SK-N-SH (cell line): ENCODE data around the gene ARHGAP4. TPM values are rescaled to one million over a fixed set of nuclear protein-coding genes. Genes with fewer than 3 reads are reported as not detected.

Experiments
- CTCF ChIA-PET: fragments of 300-600, 350-600 bp; formaldehyde crosslinking; extraction: SDS; loops from one replicate; lab custom pipeline; 2021; lab: Yijun Ruan, JAX
- POLR2A ChIA-PET: fragments of 350-600 bp; sonication (Branson Sonifier 250); formaldehyde crosslinking; extraction: SDS; loops from one replicate; lab custom pipeline; 2020; ENCODE audit warnings: antibody characterized with exemption, inconsistent platforms; lab: Yijun Ruan, JAX
- DNase-seq: peaks from one replicate; pipeline ENCODE4 v3.0.0; 2012
- H2AFZ ChIP-seq: fragments of 200-600 bp; sonication (generic); 2 replicates; pipeline ENCODE4 v1.8.1; 2016; ENCODE audit warnings: antibody characterized with exemption, mild to moderate bottlenecking, low read depth
- H3F3A ChIP-seq: fragments of 200-600 bp; sonication (generic); replicated peaks from 2 replicates; pipeline ENCODE3; 2016; ENCODE audit warnings: antibody characterized with exemption, mild to moderate bottlenecking; ENCODE audit not compliant: insufficient read depth
- H3K27ac ChIP-seq, 2 experiments: fragments of 200-500 bp in 1 of 2; fragments of 200-600 bp in 1 of 2; sonication (Bioruptor generic) in 1 of 2; sonication (generic), shearing (Covaris generic) in 1 of 2; 2 replicates each; pipeline versions ENCODE4 v1.5.1 to v1.6.1; 2014 to 2016; ENCODE audit warnings: low read depth in 2 of 2, inconsistent platforms in 1 of 2, low read length in 1 of 2, mild to moderate bottlenecking in 1 of 2, mixed read lengths in 1 of 2
- H3K27me3 ChIP-seq: fragments of 200-600 bp; sonication (generic), shearing (Covaris generic); 2 replicates; pipeline ENCODE4 v1.6.1; 2016; ENCODE audit warnings: mixed run types; ENCODE audit not compliant: insufficient read depth
- H3K36me3 ChIP-seq, 2 experiments: fragments of 200-500 bp in 1 of 2; fragments of 200-600 bp in 1 of 2; sonication (Bioruptor generic) in 1 of 2; sonication (generic) in 1 of 2; replicated peaks in 1 of 2; 2 replicates each; pipeline versions ENCODE3 to v1.5.1; 2014 to 2016; ENCODE audit warnings: low read length in 1 of 2, mild to moderate bottlenecking in 1 of 2; ENCODE audit not compliant: insufficient read depth in 2 of 2, control insufficient read depth in 1 of 2
- H3K4me1 ChIP-seq, 2 experiments: fragments of 200-500 bp in 1 of 2; fragments of 200-600 bp in 1 of 2; sonication (Bioruptor generic) in 1 of 2; sonication (generic), shearing (Covaris generic) in 1 of 2; 2 replicates each; pipeline versions ENCODE4 v1.5.1 to v1.6.1; 2014 to 2016; ENCODE audit warnings: low read depth in 1 of 2, low read length in 1 of 2, mixed run types in 1 of 2; ENCODE audit not compliant: insufficient read depth in 2 of 2, control insufficient read depth in 1 of 2
- H3K4me2 ChIP-seq: fragments of 200-600 bp; sonication (generic), shearing (Covaris generic); 2 replicates; pipeline ENCODE4 v1.6.1; 2017; ENCODE audit warnings: mixed run types
- H3K4me3 ChIP-seq, 2 experiments: fragments of 200-500 bp in 1 of 2; fragments of 200-600 bp in 1 of 2; sonication (Bioruptor generic) in 1 of 2; sonication (generic), shearing (Covaris generic) in 1 of 2; 2 replicates each; pipeline versions ENCODE4 v1.5.1 to v1.8.1; 2014 to 2016; ENCODE audit warnings: low read depth in 2 of 2, inconsistent platforms in 1 of 2, low read length in 1 of 2, mild to moderate bottlenecking in 1 of 2, mixed read lengths in 1 of 2, moderate library complexity in 1 of 2
- H3K79me2 ChIP-seq: fragments of 200-600 bp; sonication (generic); 2 replicates; pipeline ENCODE4 v1.8.1; 2017; ENCODE audit warnings: mild to moderate bottlenecking; ENCODE audit not compliant: insufficient read depth
- H3K9ac ChIP-seq: fragments of 200-600 bp; sonication (generic); 2 replicates; pipeline ENCODE4 v1.6.1; 2017; ENCODE audit warnings: mixed run types
- H3K9me2 ChIP-seq: fragments of 200-600 bp; sonication (generic); 2 replicates; pipeline ENCODE4 v1.6.1; 2017; ENCODE audit warnings: mixed run types
- H3K9me3 ChIP-seq: fragments of 200-600 bp; sonication (generic); 2 replicates; pipeline ENCODE4 v1.6.1; 2017; ENCODE audit warnings: mixed run types, mild to moderate bottlenecking, moderate library complexity
- H4K20me1 ChIP-seq: fragments of 200-600 bp; sonication (generic); 2 replicates; pipeline ENCODE4 v1.6.1; 2017; ENCODE audit warnings: mild to moderate bottlenecking, mixed run types; ENCODE audit not compliant: insufficient read depth
- GATA2 ChIP-seq: sonication (generic); formaldehyde crosslinking; IDR thresholded peaks from 2 replicates; pipeline ENCODE4 v1.5.0; 2020; ENCODE audit warnings: mild to moderate bottlenecking, missing genetic modification reagents
- MXI1 ChIP-seq: IDR thresholded peaks from 2 replicates; pipeline ENCODE4 v1.6.1; 2012; ENCODE audit warnings: mild to moderate bottlenecking, low read depth, low read length, improper control_type of control experiment
- NFIC ChIP-seq: IDR thresholded peaks from 2 replicates; pipeline ENCODE4 v1.4.0; 2012; ENCODE audit warnings: borderline replicate concordance
- POLR2AphosphoS5 ChIP-seq: IDR thresholded peaks from 2 replicates; pipeline ENCODE4 v1.6.1; 2012; ENCODE audit warnings: low read depth, low read length
- RCOR1 ChIP-seq: fragments of 150-350 bp; IDR thresholded peaks from 2 replicates; pipeline ENCODE4 v1.6.1; 2017; ENCODE audit warnings: antibody characterized with exemption, low read length
- SIN3A ChIP-seq: IDR thresholded peaks from 2 replicates; pipeline ENCODE4 v1.6.1; 2012; ENCODE audit warnings: low read depth, mild to moderate bottlenecking, low read length, moderate library complexity, borderline replicate concordance
- TCF12 ChIP-seq: IDR thresholded peaks from 2 replicates; pipeline ENCODE4 v1.4.0; 2012
- TEAD4 ChIP-seq: IDR thresholded peaks from 2 replicates; pipeline ENCODE4 v1.4.0; 2012; ENCODE audit warnings: mild to moderate bottlenecking, borderline replicate concordance; ENCODE audit not compliant: insufficient read depth
- YY1 ChIP-seq: IDR thresholded peaks from 2 replicates; pipeline ENCODE4 v1.4.0; 2012; ENCODE audit warnings: low read depth, mild to moderate bottlenecking
- WGBS: methylation state at CpG from one replicate; pipeline ENCODE4 v1.1.6; 2017; ENCODE audit warnings: low lambda C conversion rate; 5-methylcytosine and 5-hydroxymethylcytosine counted together
- polyA plus RNA-seq, 3 experiments: library from polyadenylated mRNA; depleted of rRNA; stranded (reverse); fragments of >200 nt; gene quantifications; 2 replicates each; pipeline ENCODE4 v1.2.3, GENCODE V29; 2012
- TF ChIP-seq, protein P1 (sequence below): fragments of 200-600 bp; sonication (generic); IDR thresholded peaks from 2 replicates; pipeline ENCODE4 v1.6.1; 2017; ENCODE audit warnings: antibody characterized with exemption, mild to moderate bottlenecking, moderate library complexity
- TF ChIP-seq, protein P2 (sequence below): IDR thresholded peaks from 2 replicates; pipeline ENCODE4 v1.4.0; 2012; ENCODE audit warnings: low read depth
- TF ChIP-seq, protein P3 (sequence below): IDR thresholded peaks from 2 replicates; pipeline ENCODE4; 2012
- TF ChIP-seq, protein P4 (sequence below): IDR thresholded peaks from 2 replicates; pipeline ENCODE4 v1.6.1; 2012; ENCODE audit warnings: mild to moderate bottlenecking, low read depth, low read length, moderate library complexity

Gene ARHGAP4
- polyA plus RNA-seq, 1 of the 3 experiments (the other 2 are of a cell fraction): 1.6 TPM

DNA sequence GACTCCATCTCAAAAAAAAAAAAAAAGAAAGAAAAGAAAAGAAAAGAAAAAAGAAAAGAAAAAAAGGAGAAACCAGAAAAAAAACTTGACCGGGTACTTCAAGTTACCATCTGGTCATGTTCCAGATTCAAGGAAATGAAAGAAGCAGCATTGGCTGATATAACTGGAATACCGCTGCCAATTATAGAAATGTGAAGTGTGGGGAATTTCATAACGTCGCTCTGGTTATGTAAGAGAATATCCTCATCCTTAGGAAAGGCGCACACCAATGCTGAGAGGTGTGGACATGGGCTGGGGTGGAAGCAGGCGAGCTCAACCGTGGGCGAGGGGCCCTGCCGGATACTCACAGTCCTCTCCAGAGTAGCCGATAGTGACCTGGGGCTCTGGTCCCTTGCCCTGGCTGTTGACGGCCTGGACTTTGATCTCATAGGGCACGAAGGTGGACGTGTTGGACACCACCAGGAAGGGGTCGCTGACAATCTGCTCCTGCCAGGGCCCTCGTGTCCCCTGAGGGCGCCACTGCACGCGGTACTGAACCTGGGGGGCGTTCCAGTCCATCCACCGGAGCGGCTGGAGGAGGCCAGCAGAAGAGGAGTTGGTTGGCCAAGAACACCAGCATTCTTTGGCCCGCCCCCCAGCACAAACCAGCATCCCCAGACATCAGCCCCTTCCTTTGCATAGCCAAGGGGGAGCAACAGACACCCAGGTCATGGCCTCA, 59.6 kb downstream of the ARHGAP4 start:
- Histone ChIP-seq H3K36me3 (no peaks in the 10 kb centered on the region), H3K9me3 (no peaks in the 10 kb centered on the region), H3K4me3 (no peak overlapping the region), H3F3A (no peaks in the 10 kb centered on the region), H3K27ac (no peak overlapping the region), H3K79me2 (no peaks in the 10 kb centered on the region), H3K4me2 (no peak overlapping the region), H4K20me1 (no peaks in the 10 kb centered on the region), H3K27me3 (no peaks in the 10 kb centered on the region), H2AFZ (no peak overlapping the region), H3K4me1 (peaks cover 0 to 4% of the 10 kb centered on the region in 2 experiments; a peak in 1 of 4 replicates), H3K9ac (no peak overlapping the region), H3K9me2 (no peaks in the 10 kb centered on the region)
- WGBS: 71% methylated on average over 11 of the region's 22 CpGs
- no peak for DNase-seq
- POLR2A ChIA-PET: no interaction called here
- CTCF ChIA-PET: interaction anchor here (0.7 kb wide), 1 partner anchor 58 kb away, joined by 3 read pairs; no protein-coding TSS in a partner anchor
- TF ChIP-seq YY1 (no peak), MXI1 (no peak), GATA2 (CRISPR knock-in tag) (no peak), POLR2AphosphoS5 (no peak), NFIC (no peak), SIN3A (no peak), TEAD4 (no peak), RCOR1 (no peak), TCF12 (no peak)
- TF ChIP-seq, protein P1, sequence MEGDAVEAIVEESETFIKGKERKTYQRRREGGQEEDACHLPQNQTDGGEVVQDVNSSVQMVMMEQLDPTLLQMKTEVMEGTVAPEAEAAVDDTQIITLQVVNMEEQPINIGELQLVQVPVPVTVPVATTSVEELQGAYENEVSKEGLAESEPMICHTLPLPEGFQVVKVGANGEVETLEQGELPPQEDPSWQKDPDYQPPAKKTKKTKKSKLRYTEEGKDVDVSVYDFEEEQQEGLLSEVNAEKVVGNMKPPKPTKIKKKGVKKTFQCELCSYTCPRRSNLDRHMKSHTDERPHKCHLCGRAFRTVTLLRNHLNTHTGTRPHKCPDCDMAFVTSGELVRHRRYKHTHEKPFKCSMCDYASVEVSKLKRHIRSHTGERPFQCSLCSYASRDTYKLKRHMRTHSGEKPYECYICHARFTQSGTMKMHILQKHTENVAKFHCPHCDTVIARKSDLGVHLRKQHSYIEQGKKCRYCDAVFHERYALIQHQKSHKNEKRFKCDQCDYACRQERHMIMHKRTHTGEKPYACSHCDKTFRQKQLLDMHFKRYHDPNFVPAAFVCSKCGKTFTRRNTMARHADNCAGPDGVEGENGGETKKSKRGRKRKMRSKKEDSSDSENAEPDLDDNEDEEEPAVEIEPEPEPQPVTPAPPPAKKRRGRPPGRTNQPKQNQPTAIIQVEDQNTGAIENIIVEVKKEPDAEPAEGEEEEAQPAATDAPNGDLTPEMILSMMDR: no peak
- TF ChIP-seq, protein P2, sequence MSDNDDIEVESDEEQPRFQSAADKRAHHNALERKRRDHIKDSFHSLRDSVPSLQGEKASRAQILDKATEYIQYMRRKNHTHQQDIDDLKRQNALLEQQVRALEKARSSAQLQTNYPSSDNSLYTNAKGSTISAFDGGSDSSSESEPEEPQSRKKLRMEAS: no peak
- TF ChIP-seq, protein P3, sequence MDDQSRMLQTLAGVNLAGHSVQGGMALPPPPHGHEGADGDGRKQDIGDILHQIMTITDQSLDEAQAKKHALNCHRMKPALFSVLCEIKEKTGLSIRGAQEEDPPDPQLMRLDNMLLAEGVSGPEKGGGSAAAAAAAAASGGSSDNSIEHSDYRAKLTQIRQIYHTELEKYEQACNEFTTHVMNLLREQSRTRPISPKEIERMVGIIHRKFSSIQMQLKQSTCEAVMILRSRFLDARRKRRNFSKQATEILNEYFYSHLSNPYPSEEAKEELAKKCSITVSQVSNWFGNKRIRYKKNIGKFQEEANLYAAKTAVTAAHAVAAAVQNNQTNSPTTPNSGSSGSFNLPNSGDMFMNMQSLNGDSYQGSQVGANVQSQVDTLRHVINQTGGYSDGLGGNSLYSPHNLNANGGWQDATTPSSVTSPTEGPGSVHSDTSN: no peak
- TF ChIP-seq, protein P4, sequence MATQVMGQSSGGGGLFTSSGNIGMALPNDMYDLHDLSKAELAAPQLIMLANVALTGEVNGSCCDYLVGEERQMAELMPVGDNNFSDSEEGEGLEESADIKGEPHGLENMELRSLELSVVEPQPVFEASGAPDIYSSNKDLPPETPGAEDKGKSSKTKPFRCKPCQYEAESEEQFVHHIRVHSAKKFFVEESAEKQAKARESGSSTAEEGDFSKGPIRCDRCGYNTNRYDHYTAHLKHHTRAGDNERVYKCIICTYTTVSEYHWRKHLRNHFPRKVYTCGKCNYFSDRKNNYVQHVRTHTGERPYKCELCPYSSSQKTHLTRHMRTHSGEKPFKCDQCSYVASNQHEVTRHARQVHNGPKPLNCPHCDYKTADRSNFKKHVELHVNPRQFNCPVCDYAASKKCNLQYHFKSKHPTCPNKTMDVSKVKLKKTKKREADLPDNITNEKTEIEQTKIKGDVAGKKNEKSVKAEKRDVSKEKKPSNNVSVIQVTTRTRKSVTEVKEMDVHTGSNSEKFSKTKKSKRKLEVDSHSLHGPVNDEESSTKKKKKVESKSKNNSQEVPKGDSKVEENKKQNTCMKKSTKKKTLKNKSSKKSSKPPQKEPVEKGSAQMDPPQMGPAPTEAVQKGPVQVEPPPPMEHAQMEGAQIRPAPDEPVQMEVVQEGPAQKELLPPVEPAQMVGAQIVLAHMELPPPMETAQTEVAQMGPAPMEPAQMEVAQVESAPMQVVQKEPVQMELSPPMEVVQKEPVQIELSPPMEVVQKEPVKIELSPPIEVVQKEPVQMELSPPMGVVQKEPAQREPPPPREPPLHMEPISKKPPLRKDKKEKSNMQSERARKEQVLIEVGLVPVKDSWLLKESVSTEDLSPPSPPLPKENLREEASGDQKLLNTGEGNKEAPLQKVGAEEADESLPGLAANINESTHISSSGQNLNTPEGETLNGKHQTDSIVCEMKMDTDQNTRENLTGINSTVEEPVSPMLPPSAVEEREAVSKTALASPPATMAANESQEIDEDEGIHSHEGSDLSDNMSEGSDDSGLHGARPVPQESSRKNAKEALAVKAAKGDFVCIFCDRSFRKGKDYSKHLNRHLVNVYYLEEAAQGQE: no peak
- TF ChIP-seq, all 33 proteins: peak for 0
